C4-2B (cell line): ENCODE results near the gene PTPRN2.

Experiments
- H3K27ac ChIP-seq: fragments of 450-650 bp; 2 replicates; pipeline ENCODE4 v1.5.1; 2017
- ZFX ChIP-seq: fragments of 450-650 bp; IDR thresholded peaks from 2 replicates; pipeline ENCODE4 v1.6.1; 2017
- TF ChIP-seq, protein P1 (sequence below): fragments of 450-650 bp; conservative IDR thresholded peaks from 2 replicates; pipeline ENCODE4 v1.5.1; 2017; ENCODE audit warnings: mild to moderate bottlenecking

The PTPRN2 gene

DNA sequence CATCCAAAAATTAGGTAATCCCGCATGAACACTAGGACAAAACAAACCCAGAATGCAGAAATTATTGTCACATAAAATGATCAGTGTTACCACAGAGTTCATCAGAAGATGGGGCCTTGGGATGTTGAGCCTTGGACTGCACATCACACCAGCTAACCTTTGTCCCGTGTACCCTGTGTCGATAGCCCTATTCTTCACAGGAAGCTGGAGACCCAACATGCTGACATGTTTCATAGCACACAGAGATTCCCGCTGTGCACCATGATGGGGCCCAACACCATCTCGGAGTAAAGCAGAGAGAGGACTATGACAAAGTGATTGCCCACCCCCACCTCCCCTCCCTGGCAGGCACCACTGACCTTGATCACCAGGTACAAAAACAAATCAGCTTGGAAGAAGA lies 4.5 kb downstream of the PTPRN2 start:
- TF ChIP-seq, protein P1, sequence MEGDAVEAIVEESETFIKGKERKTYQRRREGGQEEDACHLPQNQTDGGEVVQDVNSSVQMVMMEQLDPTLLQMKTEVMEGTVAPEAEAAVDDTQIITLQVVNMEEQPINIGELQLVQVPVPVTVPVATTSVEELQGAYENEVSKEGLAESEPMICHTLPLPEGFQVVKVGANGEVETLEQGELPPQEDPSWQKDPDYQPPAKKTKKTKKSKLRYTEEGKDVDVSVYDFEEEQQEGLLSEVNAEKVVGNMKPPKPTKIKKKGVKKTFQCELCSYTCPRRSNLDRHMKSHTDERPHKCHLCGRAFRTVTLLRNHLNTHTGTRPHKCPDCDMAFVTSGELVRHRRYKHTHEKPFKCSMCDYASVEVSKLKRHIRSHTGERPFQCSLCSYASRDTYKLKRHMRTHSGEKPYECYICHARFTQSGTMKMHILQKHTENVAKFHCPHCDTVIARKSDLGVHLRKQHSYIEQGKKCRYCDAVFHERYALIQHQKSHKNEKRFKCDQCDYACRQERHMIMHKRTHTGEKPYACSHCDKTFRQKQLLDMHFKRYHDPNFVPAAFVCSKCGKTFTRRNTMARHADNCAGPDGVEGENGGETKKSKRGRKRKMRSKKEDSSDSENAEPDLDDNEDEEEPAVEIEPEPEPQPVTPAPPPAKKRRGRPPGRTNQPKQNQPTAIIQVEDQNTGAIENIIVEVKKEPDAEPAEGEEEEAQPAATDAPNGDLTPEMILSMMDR = no peak
- TF ChIP-seq ZFX = no peak
- no peak overlapping the region for H3K27ac ChIP-seq

GRCh38 chr7:158582089-158582456 lies 5.5 kb downstream of the PTPRN2 start:
- TF ChIP-seq, protein P1 = no peak
- TF ChIP-seq ZFX = no peak
- no peak overlapping the region for H3K27ac ChIP-seq

- H3K27ac ChIP-seq = no peak overlapping the region
- no peak for TF ChIP-seq ZFX
- TF ChIP-seq, protein P1 = no peak
Measured at GRCh38 chr7:158581440-158582088, 6.1 kb downstream of the PTPRN2 start.

GRCh38 chr7:158579662-158580646 lies 7.7 kb downstream of the PTPRN2 start:
- TF ChIP-seq, protein P1 = no peak
- TF ChIP-seq ZFX = 0 out of 2 replicates have a peak, but pooled peaks have one; percentile 10
- H3K27ac ChIP-seq = no peak overlapping the region

DNA sequence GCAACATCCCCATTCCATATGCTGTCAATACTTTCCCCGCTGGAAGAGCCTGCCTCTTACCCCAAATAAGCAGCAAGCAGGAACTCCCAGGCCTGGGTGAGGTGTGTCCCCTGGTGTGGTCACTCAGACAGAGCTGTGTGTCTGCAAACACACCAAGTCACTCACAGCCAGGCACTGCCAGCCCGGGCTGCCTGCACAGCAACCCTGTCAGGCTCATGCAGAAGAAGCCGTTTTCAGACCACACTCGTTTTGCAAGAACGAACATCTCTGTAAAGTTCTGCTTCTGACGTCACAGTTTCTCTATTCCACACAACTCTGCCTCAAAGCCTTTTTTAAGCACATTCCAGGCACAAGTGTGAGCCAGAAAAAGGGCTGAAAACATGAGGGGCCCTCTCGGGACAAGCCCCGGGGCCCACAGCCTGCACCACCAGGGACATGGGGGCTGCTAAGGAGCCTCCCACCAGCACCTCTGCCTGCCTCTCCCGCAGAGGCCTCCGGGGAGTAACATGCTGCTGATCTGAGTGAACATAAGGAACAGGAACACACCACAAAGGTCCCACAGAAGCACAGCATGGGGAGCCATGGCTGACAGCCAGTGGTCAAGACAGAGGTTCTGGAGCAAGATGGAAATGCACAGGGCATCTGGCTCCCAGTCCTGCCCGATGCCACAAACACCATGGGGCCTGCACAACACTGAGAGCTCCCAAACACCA lies 11.4 kb downstream of the PTPRN2 start:
- no peak for TF ChIP-seq ZFX
- TF ChIP-seq, protein P1 = no peak
- no peak overlapping the region for H3K27ac ChIP-seq

GRCh38 chr7:158574308-158575036 lies 13.2 kb downstream of the PTPRN2 start:
- TF ChIP-seq, protein P1 = no peak
- no peak overlapping the region for H3K27ac ChIP-seq
